Adrenal gland (tissue), 5 donors: ENCODE measurements around the gene RPIA.

Experiments used
- CTCF ChIP-seq, 6 experiments: fragments of 450-650 bp in 4 of 6; fragments of 200-600 bp in 2 of 6; sonication (generic) in 1 of 6; IDR thresholded peaks; 1 replicate in 5 of 6; 2 replicates in 1 of 6; pipeline versions ENCODE4 v1.5.1 to v1.8.0; 2016 to 2021; ENCODE audit warnings: antibody characterized with exemption in 6 of 6, mild to moderate bottlenecking in 2 of 6, moderate library complexity in 1 of 6
- POLR2A ChIP-seq, 2 donors: fragments of 450-650 bp; IDR thresholded peaks; one replicate each; pipeline ENCODE4 v1.6.1; 2017; ENCODE audit warnings: antibody characterized with exemption in 2 of 2, mild to moderate bottlenecking in 2 of 2, moderate library complexity in 1 of 2
- donor health status: DM: no; HTN: no; CAD: no.

- no peak for TF ChIP-seq CTCF (IDR thresholded peaks at IDR 0.05)
- no peak for TF ChIP-seq POLR2A (IDR thresholded peaks at IDR 0.05)
Observed at GRCh38 chr2:88680916-88681315, 10.6 kb upstream of the RPIA start.
